ENCODE results near the gene IGFBP4.
A peak's percentile ranks its signal among the peaks of the same experiment; 100 is the strongest.

The IGFBP4 gene

DNA sequence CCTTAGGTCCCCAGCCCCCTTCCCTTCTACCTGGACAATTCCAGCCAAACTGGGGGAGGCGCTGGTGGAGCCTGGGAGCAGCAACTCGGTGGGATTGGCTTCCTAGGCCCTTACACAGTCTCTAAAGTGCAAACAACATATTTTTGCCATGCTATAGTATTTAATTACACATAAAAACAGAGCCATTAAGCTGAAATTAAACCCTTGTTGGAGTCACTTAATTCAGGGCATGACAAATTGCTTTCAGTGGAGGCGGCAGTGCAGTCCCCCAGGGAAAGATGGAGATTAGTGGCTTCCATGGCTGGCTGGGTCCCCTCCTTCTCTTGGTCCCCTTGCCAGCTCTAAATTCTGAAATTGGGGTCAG, 17.3 kb downstream of the IGFBP4 start:
- Histone ChIP-seq H3K27ac (peak overlapping the region in 1 of 2 donors; percentile 37), H3K4me3 (no peak overlapping the region)
- no peak for TF ChIP-seq CTCF (IDR thresholded peaks at IDR 0.05)
- DNase-seq (ENCODE audit: low spot score): no peak

- no peak overlapping the region for H3K4me3 ChIP-seq
- no peak for TF ChIP-seq CTCF (IDR thresholded peaks at IDR 0.05)
- no peak for DNase-seq (ENCODE audit: low spot score)
- peak overlapping the region in 1 of 2 donors; percentile 37 for H3K27ac ChIP-seq
Measured at GRCh38 chr17:40460968-40461731, 17.9 kb downstream of the IGFBP4 start.

- DNase-seq (ENCODE audit: low spot score): no peak
- Histone ChIP-seq H3K27ac (peak overlapping the region in 1 of 2 donors; percentile 59), H3K4me3 (no peak overlapping the region)
- no peak for TF ChIP-seq CTCF (IDR thresholded peaks at IDR 0.05)
Measured at GRCh38 chr17:40461732-40462342, 18.6 kb downstream of the IGFBP4 start.

GRCh38 chr17:40462343-40463121, 19.3 kb downstream of the IGFBP4 start:
- H3K4me3 ChIP-seq: no peak overlapping the region
- DNase-seq (ENCODE audit: low spot score): no peak
- H3K27ac ChIP-seq: peak overlapping the region in 1 of 2 donors; percentile 59
- TF ChIP-seq CTCF (IDR thresholded peaks at IDR 0.05): no peak

DNA sequence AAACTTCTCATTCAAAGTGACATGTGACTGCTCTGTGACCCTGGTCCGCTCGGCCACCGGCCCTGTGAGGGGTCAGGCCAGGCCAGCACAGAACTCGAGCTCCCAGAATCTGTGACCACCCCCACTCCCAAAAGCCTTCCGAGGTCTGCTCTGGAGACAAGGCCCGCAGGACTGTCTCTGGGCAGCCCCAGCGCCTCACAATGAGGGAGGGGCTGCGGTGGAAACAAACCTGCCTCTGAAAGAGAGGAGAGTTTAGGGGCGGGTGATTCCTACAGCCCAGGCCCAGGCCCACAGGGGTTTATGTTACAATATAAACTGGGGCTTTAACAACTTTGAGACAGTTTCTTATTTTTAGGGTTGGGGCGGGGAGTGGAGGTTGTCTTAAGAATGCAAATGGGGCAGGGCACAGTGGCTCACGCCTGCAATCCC, 19.9 kb downstream of the IGFBP4 start:
- Histone ChIP-seq H3K4me3 (no peak overlapping the region), H3K27ac (peak overlapping the region in 1 of 2 donors; percentile 59)
- TF ChIP-seq CTCF (IDR thresholded peaks at IDR 0.05): no peak
- no peak for DNase-seq (ENCODE audit: low spot score)

GRCh38 chr17:40464392-40464855, 21.2 kb downstream of the IGFBP4 start:
- DNase-seq (ENCODE audit: low spot score): no peak
- no peak for TF ChIP-seq CTCF (IDR thresholded peaks at IDR 0.05)
- H3K4me3 ChIP-seq: no peak overlapping the region
- no peak overlapping the region for H3K27ac ChIP-seq

Data from coronary artery (tissue), 2 donors.